Suppressor macrophage treated with lipopolysaccharide for 1 hour (primary cell): ENCODE measurements around the gene CCDC14.
"Not testable (repeated sequence)": the region's sequence is repeated elsewhere in the genome, so short reads cannot be mapped to it uniquely, and the experiment has no call there.

Experiments used
- DNase-seq, 3 donors: peaks; one replicate each; pipeline ENCODE4 v3.0.0-alpha.2; 2020 to 2022

Gene CCDC14

GRCh38 chr3:123892195-123892594 is 68.8 kb downstream of the CCDC14 start:
- DNase-seq = no peak

- DNase-seq = not testable (repeated sequence)
Observed at GRCh38 chr3:123890991-123891390, 70.0 kb downstream of the CCDC14 start.

GRCh38 chr3:123890162-123890561 is 70.9 kb downstream of the CCDC14 start:
- DNase-seq = not testable (repeated sequence)

GRCh38 chr3:123884993-123885392 is 76.0 kb downstream of the CCDC14 start:
- no peak for DNase-seq

- peak; percentile 77 to 90 (median 88) for DNase-seq
Observed at GRCh38 chr3:123884203-123884831, 76.7 kb downstream of the CCDC14 start, which contains the start of gene MYLK. Gene MYLK (minus strand): TSS chr3:123884332. CDS start chr3:123793841, 90,491 bp downstream.

- DNase-seq = peak in 1 of 3 donors; percentile 8
Observed at GRCh38 chr3:123883701-123884202, 77.3 kb downstream of the CCDC14 start.

GRCh38 chr3:123883111-123883510 is 77.9 kb downstream of the CCDC14 start:
- DNase-seq = no peak

- no peak for DNase-seq
Observed at GRCh38 chr3:123881771-123882170, 79.3 kb downstream of the CCDC14 start.

- peak in 2 of 3 donors; percentile 35 to 40 for DNase-seq
Observed at GRCh38 chr3:123880998-123881561, 79.9 kb downstream of the CCDC14 start.

GRCh38 chr3:123878807-123879206 is 82.2 kb downstream of the CCDC14 start:
- no peak for DNase-seq

GRCh38 chr3:123877965-123878364 is 83.1 kb downstream of the CCDC14 start:
- DNase-seq = no peak

- DNase-seq = no peak
Observed at GRCh38 chr3:123877466-123877865, 83.6 kb downstream of the CCDC14 start.

- DNase-seq = peak in 2 of 3 donors; percentile 7 to 9
Observed at GRCh38 chr3:123876858-123877257, 84.2 kb downstream of the CCDC14 start.

- no peak for DNase-seq
Observed at GRCh38 chr3:123872621-123873020, 88.4 kb downstream of the CCDC14 start.

GRCh38 chr3:123871946-123872345 is 89.1 kb downstream of the CCDC14 start:
- no peak for DNase-seq

GRCh38 chr3:123870033-123870432 is 91.0 kb downstream of the CCDC14 start:
- no peak for DNase-seq

- no peak for DNase-seq
Observed at GRCh38 chr3:123869165-123869564, 91.9 kb downstream of the CCDC14 start.

GRCh38 chr3:123864706-123865105 is 96.3 kb downstream of the CCDC14 start:
- no peak for DNase-seq
